ENCODE data around the gene KCTD5. TPM values are rescaled to one million over a fixed set of nuclear protein-coding genes. Genes with fewer than 3 reads are reported as not detected.
"Not testable (repeated sequence)": the region's sequence is repeated elsewhere in the genome, so short reads cannot be mapped to it uniquely, and the experiment has no call there.

The KCTD5 gene
- total RNA-seq, 1 experiment from 2014 or later: 49.4 TPM

DNA sequence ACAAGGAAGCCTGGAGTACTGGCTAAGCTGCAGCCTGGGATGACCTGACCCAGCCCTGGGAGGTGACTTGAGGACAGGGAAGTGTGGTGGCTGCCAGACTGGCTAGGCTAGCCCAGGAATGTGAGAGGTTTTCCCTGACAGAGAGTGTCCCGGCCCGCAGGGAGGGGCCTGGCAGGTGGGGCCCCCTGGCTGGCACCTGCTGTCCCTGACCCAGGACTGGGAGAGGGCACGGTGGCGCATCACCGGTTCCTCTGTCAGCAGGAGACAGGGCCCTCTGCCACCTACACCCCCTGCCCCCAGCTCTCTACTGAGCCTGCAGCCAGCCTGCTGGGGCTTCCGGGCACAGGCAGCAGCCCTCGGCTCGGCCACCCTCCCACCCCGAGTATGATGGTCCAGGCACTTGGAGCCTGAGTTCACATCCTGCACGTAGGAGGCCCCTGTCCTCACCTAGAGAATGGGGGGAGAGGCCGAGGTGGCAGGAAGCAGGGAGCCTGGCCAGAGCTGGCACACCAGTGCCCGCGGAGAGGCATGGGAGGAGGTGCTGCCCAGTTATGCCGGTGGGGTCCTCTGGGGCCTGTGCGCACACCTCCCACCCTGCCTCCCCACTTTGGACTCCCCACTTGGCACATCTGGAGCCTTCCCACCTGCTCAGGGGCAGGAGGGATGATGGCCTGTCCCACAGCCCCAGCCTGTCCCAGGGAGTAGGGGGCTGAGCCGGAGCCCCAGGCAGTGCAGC is 37.2 kb downstream of the KCTD5 start:
- H3K36me3 Mint-ChIP-seq (ENCODE audit: insufficient read depth, unreplicated experiment): peaks cover 6% of the 10 kb centered on the region
- no peak for DNase-seq (ENCODE audit: unreplicated experiment)
- no peaks in the 10 kb centered on the region for H3K27me3 Mint-ChIP-seq (ENCODE audit: insufficient read depth, unreplicated experiment)
- ChIA-PET CTCF (interaction anchor here (0.6 to 1.5 kb wide), 3 partner anchors 11 to 155 kb away, joined by 3 to 5 read pairs (median 5); no protein-coding TSS in a partner anchor), POLR2A (interaction anchor here (0.5 to 2.3 kb wide), 3 partner anchors 19 to 130 kb away, joined by 3 to 10 read pairs (median 5); no protein-coding TSS in a partner anchor)
- H3K9me3 Mint-ChIP-seq (ENCODE audit: unreplicated experiment): no peaks in the 10 kb centered on the region
- no peak overlapping the region for H3K27ac Mint-ChIP-seq (ENCODE audit: low read depth, unreplicated experiment)
- BruUV-seq (replicated peaks): no TSS peak
- peaks cover 6% of the 10 kb centered on the region for H3K4me1 Mint-ChIP-seq (ENCODE audit: insufficient read depth, unreplicated experiment)
- intact Hi-C loops (cut with micrococcal nuclease): no loop called here
- H3K4me3 Mint-ChIP-seq (ENCODE audit: unreplicated experiment): peak overlapping the region; percentile 73
- TF ChIP-seq, protein P1, sequence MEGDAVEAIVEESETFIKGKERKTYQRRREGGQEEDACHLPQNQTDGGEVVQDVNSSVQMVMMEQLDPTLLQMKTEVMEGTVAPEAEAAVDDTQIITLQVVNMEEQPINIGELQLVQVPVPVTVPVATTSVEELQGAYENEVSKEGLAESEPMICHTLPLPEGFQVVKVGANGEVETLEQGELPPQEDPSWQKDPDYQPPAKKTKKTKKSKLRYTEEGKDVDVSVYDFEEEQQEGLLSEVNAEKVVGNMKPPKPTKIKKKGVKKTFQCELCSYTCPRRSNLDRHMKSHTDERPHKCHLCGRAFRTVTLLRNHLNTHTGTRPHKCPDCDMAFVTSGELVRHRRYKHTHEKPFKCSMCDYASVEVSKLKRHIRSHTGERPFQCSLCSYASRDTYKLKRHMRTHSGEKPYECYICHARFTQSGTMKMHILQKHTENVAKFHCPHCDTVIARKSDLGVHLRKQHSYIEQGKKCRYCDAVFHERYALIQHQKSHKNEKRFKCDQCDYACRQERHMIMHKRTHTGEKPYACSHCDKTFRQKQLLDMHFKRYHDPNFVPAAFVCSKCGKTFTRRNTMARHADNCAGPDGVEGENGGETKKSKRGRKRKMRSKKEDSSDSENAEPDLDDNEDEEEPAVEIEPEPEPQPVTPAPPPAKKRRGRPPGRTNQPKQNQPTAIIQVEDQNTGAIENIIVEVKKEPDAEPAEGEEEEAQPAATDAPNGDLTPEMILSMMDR (IDR thresholded peaks at IDR 0.05; ENCODE audit: unreplicated experiment): no peak

DNA sequence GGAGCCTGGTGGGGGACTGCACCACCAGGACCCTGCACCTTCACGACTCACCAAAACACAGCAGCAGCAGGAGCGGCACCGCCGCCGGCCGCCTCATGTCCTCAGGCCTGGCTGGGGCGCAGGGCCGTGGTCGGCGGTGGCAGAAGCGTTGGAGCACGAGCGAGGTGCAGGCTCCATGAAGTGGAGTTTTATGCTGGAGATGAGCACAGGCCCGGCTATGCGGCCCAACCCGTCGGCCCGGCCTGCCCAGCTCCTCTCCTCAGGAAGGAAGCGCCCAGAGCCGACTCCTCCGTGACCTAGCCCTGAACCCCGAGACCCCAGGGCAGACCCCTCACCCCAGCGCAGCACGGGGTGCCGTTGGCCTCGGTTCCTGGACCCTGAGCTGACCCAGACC is 37.7 kb downstream of the KCTD5 start, which contains the start of gene PRSS27:
Gene PRSS27 (minus strand): TSS at position 161 of the 394 bp plus-strand sequence. CDS start 64 bp downstream, at position 97.
- ChIA-PET CTCF (interaction anchor here (1.1 to 1.5 kb wide), 2 partner anchors 11 to 148 kb away, joined by 5 read pairs; no protein-coding TSS in a partner anchor), POLR2A (interaction anchor here (0.6 to 2.3 kb wide), 6 partner anchors 19 to 193 kb away, joined by 3 to 10 read pairs (median 4); partner anchors contain the start of gene KCTD5)
- BruUV-seq (replicated peaks): no TSS peak
- H3K27me3 Mint-ChIP-seq (ENCODE audit: insufficient read depth, unreplicated experiment): no peaks in the 10 kb centered on the region
- H3K27ac Mint-ChIP-seq (ENCODE audit: low read depth, unreplicated experiment): peak within 1 kb of the TSS; percentile 46
- TF ChIP-seq, protein P1 (IDR thresholded peaks at IDR 0.05; ENCODE audit: unreplicated experiment): no peak
- H3K9me3 Mint-ChIP-seq (ENCODE audit: unreplicated experiment): no peaks in the 10 kb centered on the region
- H3K36me3 Mint-ChIP-seq (ENCODE audit: insufficient read depth, unreplicated experiment): peaks cover 3% of the 10 kb centered on the region
- DNase-seq (ENCODE audit: unreplicated experiment): no peak
- peaks cover 6% of the 10 kb centered on the region for H3K4me1 Mint-ChIP-seq (ENCODE audit: insufficient read depth, unreplicated experiment)
- H3K4me3 Mint-ChIP-seq (ENCODE audit: unreplicated experiment): peak within 1 kb of the TSS; percentile 73
- intact Hi-C loops (cut with micrococcal nuclease): no loop called here

DNA sequence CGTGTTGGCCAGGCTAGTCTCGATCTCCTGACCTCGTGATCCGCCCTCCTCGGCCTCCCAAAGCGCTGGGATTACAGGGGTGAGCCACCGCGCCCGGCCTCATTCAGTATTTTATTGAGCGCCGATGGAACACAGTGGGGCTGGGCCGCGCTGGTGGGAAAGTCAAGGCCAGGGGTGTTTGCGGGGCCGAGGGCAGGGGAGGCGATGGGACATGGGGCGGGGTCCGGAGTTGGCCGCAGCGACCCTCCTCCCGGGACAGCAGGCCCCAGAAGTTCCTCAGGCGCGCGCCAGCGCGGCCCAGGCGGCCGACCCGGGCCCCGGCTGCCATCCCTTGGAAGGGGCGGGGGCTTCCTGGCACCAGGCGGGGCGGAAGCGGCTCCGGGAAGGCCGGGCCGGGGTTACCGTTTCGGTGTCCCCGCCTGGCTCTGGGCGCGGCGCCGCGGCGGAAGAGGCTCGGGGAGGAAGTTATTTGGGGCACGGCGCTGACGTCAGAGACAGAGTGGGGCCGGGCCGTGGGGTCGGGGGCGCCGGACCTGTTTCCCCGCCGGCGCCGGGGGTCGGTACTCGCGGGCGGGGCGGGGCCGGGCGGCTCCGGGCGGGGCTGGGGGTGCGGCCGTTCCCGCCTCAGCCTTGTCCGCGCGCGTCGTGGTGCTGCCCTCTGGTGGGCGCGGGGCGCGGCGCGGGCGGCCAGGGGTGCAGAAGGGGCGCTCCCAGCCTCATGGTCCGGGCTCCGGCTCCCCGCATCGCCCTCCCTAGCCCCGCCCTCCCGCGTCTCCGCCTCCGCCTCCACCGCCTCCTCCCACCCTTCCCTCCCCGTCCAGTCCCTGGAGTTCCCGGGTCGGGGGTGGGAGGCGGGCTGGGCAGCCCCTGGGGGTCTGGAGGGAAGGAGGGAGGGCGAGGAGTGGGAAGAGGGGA is 38.7 kb downstream of the KCTD5 start:
- peaks cover 6% of the 10 kb centered on the region for H3K4me1 Mint-ChIP-seq (ENCODE audit: insufficient read depth, unreplicated experiment)
- CTCF ChIA-PET: interaction anchor here (1.1 to 1.5 kb wide), 2 partner anchors 12 to 147 kb away, joined by 5 read pairs; no protein-coding TSS in a partner anchor
- no peaks in the 10 kb centered on the region for H3K9me3 Mint-ChIP-seq (ENCODE audit: unreplicated experiment)
- POLR2A ChIA-PET: interaction anchor here (0.6 to 2.3 kb wide), 7 partner anchors 20 to 192 kb away, joined by 3 to 10 read pairs (median 4); partner anchors contain the start of gene KCTD5
- H3K27ac Mint-ChIP-seq (ENCODE audit: low read depth, unreplicated experiment): peak overlapping the region; percentile 46
- H3K36me3 Mint-ChIP-seq (ENCODE audit: insufficient read depth, unreplicated experiment): no peaks in the 10 kb centered on the region
- peak; percentile 86 for DNase-seq (ENCODE audit: unreplicated experiment)
- peak overlapping the region; percentile 73 for H3K4me3 Mint-ChIP-seq (ENCODE audit: unreplicated experiment)
- TF ChIP-seq, protein P1 (IDR thresholded peaks at IDR 0.05; ENCODE audit: unreplicated experiment): peak; percentile 78
- H3K27me3 Mint-ChIP-seq (ENCODE audit: insufficient read depth, unreplicated experiment): no peaks in the 10 kb centered on the region
- intact Hi-C loops (cut with micrococcal nuclease): loop anchor here (1.0 kb wide), 1 partner anchor 49 kb away; no protein-coding TSS in a partner anchor
- BruUV-seq (replicated peaks): no TSS peak

DNA sequence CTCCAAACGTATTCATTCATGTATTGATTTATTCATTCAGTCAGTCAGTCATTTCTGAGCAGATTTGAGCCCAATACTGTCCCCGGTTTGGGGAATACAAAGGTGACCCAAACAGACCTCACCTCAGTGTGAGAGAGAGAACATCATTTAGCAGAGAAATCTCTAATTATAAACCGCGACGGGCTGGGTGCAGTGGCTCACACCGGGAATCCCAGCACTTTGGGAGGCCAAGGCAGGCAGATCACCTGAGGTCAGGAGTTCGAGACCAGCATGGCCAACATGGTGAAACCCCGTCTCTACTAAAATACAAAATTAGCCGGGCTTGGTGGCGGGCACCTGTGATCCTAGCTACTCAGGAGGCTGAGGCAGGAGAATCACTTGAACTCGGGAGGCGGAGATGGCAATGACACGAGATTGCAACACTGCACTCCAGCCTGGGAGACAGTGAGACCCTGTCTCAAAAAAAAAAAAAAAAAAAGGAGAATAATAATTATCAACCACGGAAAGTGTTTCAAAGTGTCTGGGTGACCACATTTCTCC is 39.4 kb downstream of the KCTD5 start:
- not testable (repeated sequence) for H3K27me3 Mint-ChIP-seq (ENCODE audit: insufficient read depth, unreplicated experiment); H3K9me3 Mint-ChIP-seq (ENCODE audit: unreplicated experiment); H3K4me1 Mint-ChIP-seq (ENCODE audit: insufficient read depth, unreplicated experiment); H3K36me3 Mint-ChIP-seq (ENCODE audit: insufficient read depth, unreplicated experiment); BruUV-seq (replicated peaks); DNase-seq (ENCODE audit: unreplicated experiment)
- intact Hi-C loops (cut with micrococcal nuclease): loop anchor here (1.0 kb wide), 1 partner anchor 49 kb away; no protein-coding TSS in a partner anchor
- POLR2A ChIA-PET: interaction anchor here (1.0 kb wide), 1 partner anchor 31 kb away, joined by 4 read pairs; no protein-coding TSS in a partner anchor
- Mint-ChIP-seq H3K27ac (ENCODE audit: low read depth, unreplicated experiment) (peak overlapping the region; percentile 46), H3K4me3 (ENCODE audit: unreplicated experiment) (peak overlapping the region; percentile 73)
- CTCF ChIA-PET: interaction anchor here (0.6 to 1.1 kb wide), 2 partner anchors 102 to 249 kb away, joined by 3 read pairs; no protein-coding TSS in a partner anchor
